HG02798 (cell line): ENCODE measurements around the gene C2orf68.
"Not testable (repeated sequence)": the region's sequence is repeated elsewhere in the genome, so short reads cannot be mapped to it uniquely, and the experiment has no call there.

ENCODE experiments used
- ATAC-seq: cut with Tn5 transposase; IDR thresholded peaks from one replicate; pipeline ENCODE4 v1.9.1; 2021; ENCODE audit warnings: mild to moderate bottlenecking; ENCODE audit not compliant: unreplicated experiment, poor library complexity

C2orf68 gene

DNA sequence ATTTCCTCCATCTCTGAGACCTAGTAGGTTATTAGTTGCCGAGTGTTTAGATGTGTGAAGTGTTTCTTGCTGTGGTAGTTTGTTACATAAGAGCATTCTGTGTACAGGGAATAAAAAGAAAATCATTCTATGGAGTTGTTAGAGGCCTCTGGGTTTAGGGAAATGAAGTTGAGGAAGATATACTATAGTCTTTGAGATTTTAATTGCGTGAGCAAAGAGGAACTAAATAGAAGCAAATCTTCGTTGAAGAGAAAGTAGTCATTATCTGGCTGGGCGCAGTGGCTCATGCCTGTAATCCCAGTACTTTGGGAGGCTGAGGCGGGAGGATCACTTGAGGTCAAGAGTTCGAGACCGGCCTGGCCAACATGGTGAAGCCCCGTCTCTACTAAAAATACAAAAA lies 23.1 kb upstream of the C2orf68 start:
- no peak for ATAC-seq

DNA sequence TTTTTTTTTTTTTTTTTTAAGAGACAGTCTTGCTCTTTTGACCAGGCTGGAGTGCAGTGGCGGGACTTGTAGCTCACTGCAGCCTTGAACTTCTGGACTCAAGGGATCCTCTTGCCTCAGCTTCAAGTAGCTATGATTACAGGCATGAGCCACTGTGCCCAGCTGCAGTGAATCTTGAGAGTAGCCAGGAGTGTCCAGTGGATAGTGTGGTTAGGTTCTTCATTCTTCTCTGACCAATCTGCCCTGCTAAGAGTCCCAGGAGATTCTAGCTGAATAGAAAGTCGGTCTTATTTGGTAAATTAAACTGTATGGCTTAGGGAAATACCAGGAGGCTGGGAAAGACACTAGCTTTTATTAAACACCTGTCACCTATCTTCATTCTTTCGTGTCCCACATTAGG lies 19.4 kb upstream of the C2orf68 start:
- ATAC-seq, result no peak

DNA sequence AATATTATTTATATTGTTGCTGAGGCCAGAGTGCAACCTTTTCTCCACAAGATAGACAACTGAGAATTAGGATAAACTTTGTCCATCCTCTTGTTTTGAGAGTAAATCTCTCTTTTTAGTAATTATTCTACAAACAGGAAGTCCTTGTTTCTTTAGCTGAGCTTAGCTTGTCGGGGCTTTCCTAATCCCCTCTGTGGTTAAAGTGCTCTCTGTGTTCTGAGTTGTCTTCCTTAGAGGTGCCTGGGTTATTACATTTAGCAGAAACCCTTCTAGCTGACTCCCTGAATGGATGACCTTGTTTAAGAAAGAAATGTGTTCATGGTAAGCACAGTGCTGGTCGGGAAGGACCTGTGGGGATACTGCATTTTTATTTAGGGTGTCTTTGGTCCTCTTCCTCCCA lies 16.8 kb upstream of the C2orf68 start:
- ATAC-seq, result peak; percentile 54

DNA sequence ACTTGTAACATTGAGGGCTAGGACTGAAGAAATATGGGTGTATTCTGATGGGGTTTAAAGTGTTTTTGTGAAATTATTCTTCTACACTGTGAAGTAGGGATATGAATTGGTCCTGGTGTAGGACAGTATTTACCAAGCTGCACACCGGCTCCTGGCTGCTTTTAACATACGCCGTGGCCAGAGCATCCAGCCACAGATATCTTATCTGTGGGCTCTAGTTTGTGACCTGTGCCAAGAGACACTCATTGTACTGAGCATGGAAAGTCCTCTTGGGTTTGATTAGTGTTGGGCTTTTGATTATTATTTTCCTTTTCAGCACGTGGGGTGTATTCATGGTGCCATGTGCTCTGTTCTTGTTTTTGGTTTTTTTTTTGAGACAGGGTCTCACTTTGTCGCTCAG lies 12.1 kb upstream of the C2orf68 start:
- ATAC-seq, result no peak

DNA sequence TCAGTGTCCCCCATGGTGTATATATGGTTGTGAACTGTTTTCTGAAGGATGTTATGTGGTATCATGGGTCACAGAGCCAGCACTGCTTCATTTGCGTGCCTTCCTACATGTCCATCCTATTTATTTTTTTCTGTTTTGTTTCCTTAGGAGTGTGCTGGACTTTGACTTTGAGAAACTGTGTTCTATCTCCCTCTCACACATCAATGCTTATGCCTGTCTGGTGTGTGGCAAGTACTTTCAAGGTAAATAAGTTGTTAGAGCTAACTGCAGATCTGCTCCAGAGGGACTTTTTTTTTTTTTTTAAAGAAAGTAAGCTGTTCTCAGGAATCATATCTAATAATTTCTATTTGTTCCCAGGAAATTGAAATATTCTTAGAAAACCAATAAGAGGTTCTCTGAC lies 9.5 kb upstream of the C2orf68 start:
- no peak for ATAC-seq

DNA sequence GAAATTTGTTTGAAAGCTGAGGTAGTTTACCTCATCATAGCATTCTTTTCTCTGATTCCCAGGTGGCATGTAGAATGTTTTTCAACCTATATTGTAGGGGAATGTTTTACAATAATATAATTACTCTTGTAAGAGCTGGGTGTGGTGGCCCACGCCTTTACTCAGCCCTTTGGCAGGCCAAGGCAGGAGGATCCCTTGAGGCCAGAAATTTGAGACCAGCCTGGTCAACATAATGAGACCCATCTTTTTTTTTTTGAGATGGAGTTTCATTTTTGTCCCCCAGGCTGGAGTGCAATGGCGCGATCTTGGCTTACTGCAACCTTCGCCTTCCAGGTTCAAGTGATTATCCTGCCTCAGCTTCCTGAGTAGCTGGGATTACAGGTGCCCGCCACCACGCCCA lies 7.8 kb upstream of the C2orf68 start:
- ATAC-seq, result no peak

DNA sequence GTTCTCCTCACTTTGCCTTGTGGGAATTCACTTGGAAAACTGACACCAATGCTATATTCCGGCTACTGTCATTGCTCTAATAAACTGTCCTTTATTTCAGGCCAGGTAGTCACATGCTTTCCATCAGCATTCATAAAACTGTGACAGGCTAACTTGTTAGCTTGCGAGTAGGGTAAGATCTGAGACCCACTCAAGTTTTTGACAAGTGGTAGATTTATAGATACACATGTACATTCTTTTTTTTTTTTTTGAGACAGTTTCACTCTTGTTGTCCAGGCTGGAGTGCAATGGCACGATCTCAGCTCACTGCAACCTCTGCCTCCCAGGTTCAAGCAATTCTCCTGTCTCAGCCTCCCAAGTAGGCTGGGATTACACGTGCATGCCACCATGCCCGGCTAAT lies 5.9 kb upstream of the C2orf68 start:
- ATAC-seq, result not testable (repeated sequence)

DNA sequence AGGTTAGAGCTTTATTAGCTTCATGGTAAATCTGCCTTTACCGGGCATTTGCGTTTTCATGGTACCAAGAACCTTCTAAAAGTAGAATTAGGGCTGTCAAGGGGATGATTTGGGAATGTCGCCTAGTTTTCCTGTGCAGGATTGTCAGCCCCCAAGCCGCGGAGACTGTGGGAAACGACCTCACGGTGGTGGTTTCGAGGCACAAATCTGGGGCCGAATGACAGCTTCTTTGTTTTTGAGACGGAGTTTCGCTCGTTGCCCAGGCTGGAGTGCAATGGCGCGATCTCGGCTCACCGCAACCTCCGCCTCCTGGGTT lies 3.5 kb upstream of the C2orf68 start:
- no peak for ATAC-seq

DNA sequence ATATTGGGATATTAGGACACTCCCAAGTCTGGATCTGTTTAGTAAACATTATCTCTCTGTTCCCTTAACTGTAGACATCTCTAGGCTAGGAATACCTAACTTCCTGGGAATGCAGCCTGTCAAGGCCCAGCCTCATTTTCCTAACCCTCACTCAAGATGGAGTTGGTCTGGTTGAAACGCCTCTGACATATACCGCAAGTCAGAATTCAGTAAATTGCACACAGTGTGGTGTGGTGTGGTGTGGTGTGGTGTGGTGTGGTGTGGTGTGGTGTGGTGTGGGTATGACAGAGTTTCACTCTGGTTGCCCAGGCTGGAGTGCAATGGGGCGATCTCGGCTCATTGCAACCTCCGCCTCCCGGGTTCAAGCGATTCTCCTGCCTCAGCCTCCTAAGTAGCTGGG lies 2.9 kb upstream of the C2orf68 start:
- not testable (repeated sequence) for ATAC-seq

DNA sequence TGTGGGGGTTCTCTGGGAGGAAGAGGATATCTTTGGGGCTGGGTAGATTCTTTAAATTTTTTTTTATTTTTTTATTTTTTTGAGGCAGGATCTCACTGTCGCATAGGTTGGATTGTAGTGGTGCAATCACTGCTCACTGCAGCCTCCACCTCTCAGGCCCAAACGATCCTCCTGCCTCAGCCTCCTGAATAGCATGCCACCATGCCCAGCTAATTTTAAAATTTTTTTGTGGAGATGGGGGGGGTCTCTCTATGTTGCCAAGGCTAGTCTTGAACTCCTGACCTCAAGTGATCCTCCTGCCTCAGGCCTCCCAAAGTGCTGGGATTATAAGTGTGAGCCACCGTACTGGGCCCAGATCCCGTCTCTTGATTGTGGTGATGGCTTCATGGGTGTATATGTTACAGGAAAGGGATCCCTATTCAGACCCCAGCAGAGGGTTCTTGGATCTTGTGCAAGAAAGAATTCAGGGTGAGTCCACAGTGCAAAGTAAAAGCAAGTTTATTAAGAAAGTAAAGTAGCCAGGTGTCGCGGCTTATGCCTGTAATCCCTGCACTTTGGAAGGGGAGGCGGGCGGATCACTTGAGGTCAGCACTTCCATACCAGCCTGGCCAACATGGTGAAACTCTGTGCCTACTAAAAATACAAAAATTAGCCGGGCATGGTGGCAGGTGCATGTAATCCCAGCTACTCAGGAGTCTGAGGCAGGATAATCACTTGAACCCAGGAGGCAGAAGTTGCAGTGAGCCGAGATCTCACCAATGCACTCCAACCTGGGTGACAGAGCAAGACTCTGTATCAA lies 2.0 kb upstream of the C2orf68 start:
- no peak for ATAC-seq

DNA sequence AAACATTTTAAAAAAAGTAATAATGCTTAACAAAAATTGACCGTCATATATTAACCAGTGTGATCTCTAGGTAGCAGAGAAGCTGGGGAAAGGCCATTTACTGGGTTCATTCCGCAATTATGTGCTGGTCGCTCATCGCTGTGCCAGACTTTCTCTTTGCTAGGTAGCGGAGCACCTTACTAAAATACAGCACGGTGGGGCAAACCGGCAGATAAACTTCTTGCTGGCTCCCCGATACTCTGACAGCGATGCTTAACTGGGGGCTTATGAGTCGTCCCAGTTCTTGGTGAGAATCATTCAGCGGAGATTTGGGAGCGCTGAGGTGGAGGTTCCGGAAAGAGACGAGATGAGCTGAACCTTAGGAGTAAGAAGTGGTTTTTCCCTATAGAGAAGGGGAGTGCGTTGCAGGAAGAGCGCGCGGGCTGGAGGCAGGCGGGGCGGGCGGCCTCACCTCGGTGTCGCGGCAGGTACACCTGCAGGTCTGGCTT lies 605 bp downstream of the C2orf68 start:
- no peak for ATAC-seq

DNA sequence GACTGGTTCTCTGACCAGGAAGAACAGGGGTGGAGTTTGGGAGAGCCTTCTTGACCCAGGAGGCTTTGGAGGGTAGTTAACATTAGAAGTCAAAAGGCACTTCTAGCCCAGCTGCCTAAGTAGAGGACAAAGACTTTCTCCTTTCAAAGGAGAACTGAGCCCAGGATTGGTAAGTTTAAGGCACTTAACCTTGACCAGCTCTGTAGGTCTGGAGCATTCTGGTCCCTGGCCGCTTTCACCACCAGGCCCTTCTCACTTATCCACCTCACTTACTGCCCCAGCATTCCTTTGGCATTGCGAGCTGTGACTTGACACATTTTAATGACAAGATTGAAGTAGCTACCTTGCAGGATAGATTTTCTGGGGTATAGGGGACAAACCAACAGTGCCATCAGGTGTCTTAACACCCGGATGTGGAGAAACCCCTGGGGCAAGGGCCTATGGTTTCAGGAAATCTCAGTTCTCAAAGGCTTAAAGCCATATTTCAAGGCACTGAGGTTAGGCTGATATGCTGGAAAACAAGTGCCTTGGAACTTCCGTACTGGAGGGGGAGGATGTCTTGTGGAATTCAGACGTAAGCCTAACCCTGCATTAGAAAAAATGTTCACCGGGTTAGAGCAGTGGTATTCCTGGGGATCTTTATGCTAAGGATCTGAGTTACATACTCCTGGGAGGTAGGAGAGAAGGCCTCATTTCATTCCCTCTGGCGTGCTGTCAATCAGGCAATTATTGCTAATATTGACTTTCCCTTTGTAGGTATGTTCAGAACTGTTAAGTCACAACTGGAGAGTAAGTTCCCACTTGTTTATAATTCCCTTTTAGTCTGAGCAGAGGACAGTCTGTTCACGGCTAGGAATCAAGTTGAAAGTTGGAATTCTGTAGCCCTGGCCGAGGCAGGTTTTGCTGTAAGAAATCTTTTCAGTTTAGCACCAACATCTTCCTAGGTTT lies 4.3 kb downstream of the C2orf68 start:
- no peak for ATAC-seq

DNA sequence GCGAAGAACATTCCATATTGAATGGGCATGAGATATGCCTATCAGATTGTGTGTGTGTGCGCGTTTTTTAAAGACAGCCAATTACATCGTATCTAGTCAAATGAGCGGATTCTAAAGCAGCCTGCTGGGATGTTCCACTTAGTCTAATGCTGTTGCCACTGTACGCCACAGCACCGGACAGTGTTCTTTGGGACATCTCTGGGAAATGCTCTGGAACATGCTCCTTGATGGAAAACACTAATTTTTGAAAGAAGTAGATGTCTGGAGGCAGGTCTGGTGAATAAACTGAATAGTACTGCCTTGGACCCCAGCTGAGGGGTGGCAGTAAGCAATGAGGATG lies 5.8 kb downstream of the C2orf68 start:
- no peak for ATAC-seq

DNA sequence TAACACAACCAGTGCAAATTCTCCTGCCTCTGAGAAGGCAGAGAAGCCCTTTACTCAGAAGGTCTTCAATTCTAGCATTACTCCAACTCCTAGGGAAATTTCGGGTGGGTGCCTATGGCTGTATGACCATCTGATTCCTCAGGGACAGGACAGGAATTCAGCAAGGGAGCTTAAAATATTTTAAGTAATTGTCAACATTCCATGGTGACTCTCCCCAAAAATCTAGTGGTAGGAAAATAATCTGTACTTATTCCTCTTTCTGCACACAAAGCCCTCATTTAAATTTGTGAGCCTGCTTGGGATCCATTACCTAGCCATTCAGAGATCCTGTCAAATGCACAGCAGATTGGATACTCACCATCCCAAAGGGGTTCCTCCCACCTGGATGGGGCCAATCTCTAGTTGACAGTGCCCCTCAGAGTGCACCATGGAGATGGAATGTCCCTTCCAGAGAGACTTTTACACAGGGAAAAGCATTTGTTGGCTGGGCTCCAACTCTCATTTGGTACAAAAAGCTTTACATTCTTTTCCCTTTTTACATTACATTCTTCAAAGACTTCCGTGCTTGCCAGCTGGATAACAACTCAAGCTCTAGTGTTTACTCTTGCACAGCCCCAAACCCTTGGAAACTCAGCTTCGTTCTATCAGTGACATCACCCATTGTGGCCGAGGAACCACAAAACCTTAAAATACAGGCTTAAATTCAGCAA lies 6.3 kb downstream of the C2orf68 start:
- no peak for ATAC-seq

DNA sequence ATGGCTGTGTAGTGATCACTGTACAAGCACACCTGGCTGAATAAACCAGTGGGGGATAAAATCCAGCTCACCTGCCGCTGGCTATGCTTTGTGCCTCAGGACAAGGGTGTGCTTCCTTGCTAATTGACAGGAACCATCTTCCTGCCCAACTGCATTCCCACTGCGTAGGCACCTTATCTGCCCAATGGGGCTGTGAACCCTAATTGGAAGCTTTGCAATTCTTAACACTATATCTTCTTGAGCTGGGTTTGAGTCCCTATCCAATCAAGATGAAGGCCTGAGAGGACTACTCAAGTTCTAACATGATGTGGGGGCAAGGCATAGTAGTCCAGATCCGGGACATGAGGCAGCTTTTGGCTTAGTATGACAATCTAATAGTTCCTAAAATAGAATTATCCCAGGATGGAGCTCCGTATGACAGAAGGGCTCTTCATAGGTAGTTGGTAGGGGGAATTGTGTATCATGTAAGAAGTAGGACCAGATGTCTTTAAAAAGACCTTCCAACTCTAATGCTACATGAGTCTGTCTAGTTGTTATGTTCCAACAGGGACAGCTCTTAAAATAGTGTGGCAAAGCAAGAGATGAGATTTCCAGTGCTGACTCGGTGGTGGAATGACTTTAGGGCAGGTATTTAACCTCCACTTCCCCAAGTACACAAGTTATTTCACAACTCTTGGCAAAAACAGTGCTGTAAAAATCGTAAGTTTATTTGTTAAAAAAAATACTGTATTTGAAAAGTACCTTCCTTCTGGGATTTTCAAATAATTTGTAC lies 7.1 kb downstream of the C2orf68 start:
- no peak for ATAC-seq

DNA sequence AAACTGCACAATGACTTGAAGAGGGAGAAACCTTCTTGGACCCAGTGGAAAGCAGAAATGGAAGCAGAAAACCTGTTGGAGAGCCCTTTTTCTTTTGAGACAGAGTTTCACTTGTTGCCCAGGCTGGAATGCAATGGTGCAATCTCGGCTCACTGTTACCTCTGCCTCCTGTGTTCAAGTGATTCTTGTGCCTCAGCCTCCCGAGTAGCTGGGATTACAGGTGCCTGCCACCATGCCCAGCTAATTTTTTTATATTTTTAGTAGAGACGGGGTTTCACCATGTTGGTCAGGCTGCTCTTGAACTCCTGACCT lies 7.8 kb downstream of the C2orf68 start:
- not testable (repeated sequence) for ATAC-seq

DNA sequence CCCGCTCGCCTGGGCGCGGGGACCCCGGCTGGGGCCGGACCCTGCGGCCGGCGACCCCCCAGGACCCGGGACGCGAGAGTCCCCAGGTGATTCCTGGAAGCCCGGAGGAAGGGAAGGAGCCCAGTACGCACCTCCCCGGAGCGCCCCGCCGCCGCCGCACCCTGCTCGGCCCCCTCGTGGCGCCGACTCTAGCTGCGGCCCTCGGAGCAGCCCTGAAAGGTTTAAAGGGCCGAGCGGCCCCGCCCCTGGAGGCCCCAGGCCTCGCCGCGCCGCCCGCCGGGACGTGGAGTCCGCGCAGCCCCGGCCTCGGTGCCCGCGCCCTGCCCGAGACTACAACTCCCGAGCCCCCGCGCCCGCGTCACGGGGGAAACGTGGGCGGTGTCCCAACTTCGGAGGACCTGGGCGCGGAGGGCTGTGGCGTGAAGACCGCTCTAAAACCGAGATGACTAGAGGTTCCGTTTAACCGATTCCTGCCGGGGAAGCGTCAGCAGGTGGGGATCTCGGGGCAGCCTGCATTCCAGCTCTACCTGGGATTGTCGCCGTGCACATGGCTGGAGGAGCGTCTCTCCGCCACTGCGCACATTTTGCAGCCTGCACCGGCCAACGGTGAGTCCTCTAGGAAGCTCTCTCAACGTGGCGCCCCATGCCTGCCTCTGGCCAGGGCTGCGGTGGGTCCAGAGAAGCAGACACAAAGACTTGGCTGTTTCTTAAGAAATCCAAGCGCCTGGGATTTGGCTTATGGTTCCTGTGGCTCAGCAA lies 9.2 kb downstream of the C2orf68 start, which contains the start of gene TMEM150A:
TMEM150A (minus strand) TSS at position 223 of the 759 bp plus-strand sequence. CDS start 750 bp downstream, outside the sequence.
- ATAC-seq, result peak; percentile 96

DNA sequence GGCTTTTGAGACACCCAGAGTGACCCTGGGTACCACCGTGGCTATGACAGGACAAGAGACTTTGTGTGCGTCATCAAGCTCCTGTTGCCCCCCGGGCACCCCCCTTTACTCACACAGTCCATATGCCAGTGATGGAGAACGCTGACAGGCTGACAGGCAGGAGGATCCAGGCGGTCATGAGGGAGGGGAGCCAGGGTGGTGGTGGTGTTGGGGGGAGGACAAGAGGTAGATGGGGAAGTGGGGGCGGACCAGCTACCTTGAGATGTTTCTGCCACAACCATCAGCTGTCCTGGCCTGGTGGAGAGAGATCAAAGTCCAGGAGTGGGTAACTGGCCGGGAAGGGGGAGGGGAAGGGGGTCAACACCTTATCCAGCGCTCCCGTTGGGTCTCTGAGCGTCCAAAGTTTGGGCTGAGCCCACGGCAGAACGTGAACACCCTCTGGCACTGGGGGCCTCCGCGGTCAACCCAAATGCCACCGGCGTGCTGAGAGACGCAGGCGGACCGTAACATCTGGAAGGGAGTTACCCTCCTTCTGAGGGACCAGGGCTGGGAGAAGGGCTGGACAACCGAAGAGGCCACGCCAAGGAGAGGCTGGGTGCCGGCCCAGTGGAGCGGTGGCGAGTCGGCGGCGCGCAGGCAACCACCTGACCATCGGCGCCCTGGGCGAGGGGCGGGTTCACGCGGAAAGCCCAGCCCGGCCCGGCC lies 9.9 kb downstream of the C2orf68 start:
- ATAC-seq, result peak; percentile 43
